Lung (tissue), 13 donors: Measurements from ENCODE around the gene CDKL5. TPM values are rescaled to one million over a fixed set of nuclear protein-coding genes. Genes with fewer than 3 reads are reported as not detected.

Experiments used
- ATAC-seq: fragments of 200-7000 bp; cut with Tn5 transposase; one replicate; pipeline ENCODE4 v1.9.1; 2020; ENCODE audit warnings: moderate number of reproducible peaks; ENCODE audit not compliant: insufficient read depth, low FRiP score
- DNase-seq, 3 donors: peaks; one replicate each; pipeline ENCODE4 v3.0.0-alpha.2; 2013 to 2017
- H3K27ac ChIP-seq, 2 donors: one replicate each; pipeline ENCODE4 v1.5.1; 2013; ENCODE audit warnings: mild to moderate bottlenecking in 2 of 2, moderate library complexity in 2 of 2, control low read depth in 1 of 2, inconsistent platforms in 1 of 2, low read depth in 1 of 2, low read length in 1 of 2
- H3K27me3 ChIP-seq, 3 donors: one replicate each; pipeline ENCODE4 v1.5.1; 2013; ENCODE audit warnings: low read length in 2 of 3; ENCODE audit not compliant: control insufficient read depth in 3 of 3, insufficient read depth in 3 of 3
- H3K36me3 ChIP-seq, 4 donors: one replicate each; pipeline ENCODE4 v1.5.1; 2013; ENCODE audit warnings: low read length in 4 of 4, mild to moderate bottlenecking in 1 of 4, moderate library complexity in 1 of 4; ENCODE audit not compliant: control insufficient read depth in 4 of 4, insufficient read depth in 4 of 4
- H3K4me1 ChIP-seq, 5 donors: one replicate each; pipeline ENCODE4 v1.5.1; 2013; ENCODE audit warnings: low read length in 5 of 5, mild to moderate bottlenecking in 2 of 5, moderate library complexity in 1 of 5; ENCODE audit not compliant: control insufficient read depth in 5 of 5, insufficient read depth in 5 of 5
- H3K4me3 ChIP-seq: one replicate; pipeline ENCODE4 v1.5.1; 2013; ENCODE audit warnings: mild to moderate bottlenecking, control low read depth, moderate library complexity
- H3K9ac ChIP-seq, 2 donors: one replicate each; pipeline ENCODE4 v1.5.1; 2013; ENCODE audit warnings: low read length in 2 of 2, control low read depth in 1 of 2; ENCODE audit not compliant: insufficient read depth in 1 of 2
- H3K9me3 ChIP-seq, 4 donors: one replicate each; pipeline ENCODE4 v1.5.1; 2013; ENCODE audit warnings: low read length in 3 of 4, mild to moderate bottlenecking in 1 of 4, moderate library complexity in 1 of 4; ENCODE audit not compliant: control insufficient read depth in 4 of 4, insufficient read depth in 3 of 4
- CTCF ChIP-seq: IDR thresholded peaks from 2 replicates; pipeline ENCODE4 v1.5.1; 2012; ENCODE audit warnings: mild to moderate bottlenecking; ENCODE audit errors: control extremely low read depth, extremely low read depth
- WGBS, 2 donors: extraction: QIAGEN DNeasy Blood & Tissue Kit; methylation state at CpG; one replicate each; pipeline ENCODE4 v1.1.7; 2013; 5-methylcytosine and 5-hydroxymethylcytosine counted together
- polyA plus RNA-seq, 2 donors: library from polyadenylated mRNA; stranded (reverse); fragments of 200-250 nt; gene quantifications; one replicate each; pipeline ENCODE4 v1.2.1, GENCODE V29; 2013
- small RNA-seq: library from RNA; depleted of rRNA; stranded (forward); fragments of <200 nt; gene quantifications from one replicate; pipeline ENCODE3, GENCODE V24; 2014; ENCODE audit warnings: low replicate concordance
- total RNA-seq, 2 donors: library from RNA; depleted of rRNA in 1 of 2; stranded (reverse); fragments of >200 nt in 1 of 2; gene quantifications; one replicate each; pipeline ENCODE4 v1.2.1, GENCODE V29; 2014 to 2021
- donor health status: control.
- donor health status: control.
- donor health status: Bipolar disorder and iron deficiency.
- donor health status: healthy.
- donor health status: DM: yes; HTN: yes; CAD: no.

Gene CDKL5
- total and polyA plus RNA-seq, 4 donors: 3.2 to 37.3 (median 16.3) TPM

GRCh38 chrX:18702362-18703195 is 277.2 kb downstream of the CDKL5 start:
- Histone ChIP-seq H3K9ac (no peak overlapping the region), H3K27ac (peak overlapping the region in 1 of 2 donors; percentile 83), H3K4me1 (peaks cover 0 to 7% (median 0%) of the 10 kb centered on the region in 5 donors), H3K27me3 (peaks cover 0 to 12% (median 3%) of the 10 kb centered on the region in 3 donors), H3K9me3 (no peaks in the 10 kb centered on the region), H3K36me3 (no peaks in the 10 kb centered on the region), H3K4me3 (no peak overlapping the region)
- peak in 2 of 3 donors; percentile 27 to 48 for DNase-seq
- ATAC-seq: no peak
- TF ChIP-seq CTCF: no peak
- WGBS, 2 donors: 48 to 74% methylated on average over 12 of the region's 12 CpGs

Small RNA genes lying within 50 kb of the gene (small RNA-seq; reads per million reads assigned to genes)
- gene RF00019: not detected

Other genes starting within 250 kb of the CDKL5 start
- under 1 TPM in 1 of 2 donors, not detected in 1; 0.14 TPM for gene BEND2, start 204.7 kb upstream of the CDKL5 start, total RNA-seq
- under 1 TPM; 0.03 to 0.04 TPM for gene BEND2, start 204.7 kb upstream of the CDKL5 start, polyA plus RNA-seq
- 1 to 10 TPM in 1 of 2 donors, under 1 TPM in 1; 0.74 to 6.0 TPM for gene SCML2, start 70.9 kb upstream of the CDKL5 start, total RNA-seq
- gene SCML2, start 70.9 kb upstream of the CDKL5 start, polyA plus RNA-seq: under 1 TPM; 0.64 to 0.94 TPM
- 1 to 10 TPM in 1 of 2 donors, under 1 TPM in 1; 0.40 to 6.3 TPM for gene RS1, start 246.5 kb downstream of the CDKL5 start, total RNA-seq
- 1 to 10 TPM; 2.7 to 3.5 TPM for gene RS1, start 246.5 kb downstream of the CDKL5 start, polyA plus RNA-seq